ENCODE data around the gene EXPH5. TPM values are rescaled to one million over a fixed set of nuclear protein-coding genes. Genes with fewer than 3 reads are reported as not detected.

EXPH5 gene
- total RNA-seq, 4 donors from 2014 or later = 0.26 to 9.5 (median 4.5) TPM

DNA sequence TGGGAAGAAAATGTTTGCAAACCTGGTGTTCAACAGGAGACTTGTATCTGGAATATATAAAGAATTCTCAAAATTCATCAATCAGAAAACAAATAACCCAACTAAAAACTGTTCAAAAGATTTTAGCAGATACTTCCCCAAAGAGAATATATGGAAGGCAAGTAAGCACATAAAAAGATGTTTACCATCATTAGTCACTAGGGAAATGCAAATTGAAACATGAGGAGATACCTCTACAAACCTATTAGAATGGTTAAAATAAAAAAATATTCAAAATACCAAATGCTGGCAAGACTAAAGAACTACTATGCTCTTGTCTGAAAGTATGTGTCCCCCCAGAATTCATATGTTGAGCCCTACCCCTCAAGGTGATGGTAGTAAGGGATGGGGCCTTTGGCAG lies 8.6 kb downstream of the EXPH5 start:
- Histone ChIP-seq H3K27ac (no peak overlapping the region), H3K4me1 (no peaks in the 10 kb centered on the region), H3K27me3 (no peaks in the 10 kb centered on the region), H3K4me3 (no peak overlapping the region), H3K9me3 (no peaks in the 10 kb centered on the region), H3K36me3 (no peaks in the 10 kb centered on the region)
- no peak for DNase-seq
- intact Hi-C loops (cut with DNase I; ENCODE audit: low total_unique reads) = no loop called here
- TF ChIP-seq POLR2A (IDR thresholded peaks at IDR 0.05) = no peak
- TF ChIP-seq, protein P1, sequence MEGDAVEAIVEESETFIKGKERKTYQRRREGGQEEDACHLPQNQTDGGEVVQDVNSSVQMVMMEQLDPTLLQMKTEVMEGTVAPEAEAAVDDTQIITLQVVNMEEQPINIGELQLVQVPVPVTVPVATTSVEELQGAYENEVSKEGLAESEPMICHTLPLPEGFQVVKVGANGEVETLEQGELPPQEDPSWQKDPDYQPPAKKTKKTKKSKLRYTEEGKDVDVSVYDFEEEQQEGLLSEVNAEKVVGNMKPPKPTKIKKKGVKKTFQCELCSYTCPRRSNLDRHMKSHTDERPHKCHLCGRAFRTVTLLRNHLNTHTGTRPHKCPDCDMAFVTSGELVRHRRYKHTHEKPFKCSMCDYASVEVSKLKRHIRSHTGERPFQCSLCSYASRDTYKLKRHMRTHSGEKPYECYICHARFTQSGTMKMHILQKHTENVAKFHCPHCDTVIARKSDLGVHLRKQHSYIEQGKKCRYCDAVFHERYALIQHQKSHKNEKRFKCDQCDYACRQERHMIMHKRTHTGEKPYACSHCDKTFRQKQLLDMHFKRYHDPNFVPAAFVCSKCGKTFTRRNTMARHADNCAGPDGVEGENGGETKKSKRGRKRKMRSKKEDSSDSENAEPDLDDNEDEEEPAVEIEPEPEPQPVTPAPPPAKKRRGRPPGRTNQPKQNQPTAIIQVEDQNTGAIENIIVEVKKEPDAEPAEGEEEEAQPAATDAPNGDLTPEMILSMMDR (IDR thresholded peaks at IDR 0.05) = no peak

DNA sequence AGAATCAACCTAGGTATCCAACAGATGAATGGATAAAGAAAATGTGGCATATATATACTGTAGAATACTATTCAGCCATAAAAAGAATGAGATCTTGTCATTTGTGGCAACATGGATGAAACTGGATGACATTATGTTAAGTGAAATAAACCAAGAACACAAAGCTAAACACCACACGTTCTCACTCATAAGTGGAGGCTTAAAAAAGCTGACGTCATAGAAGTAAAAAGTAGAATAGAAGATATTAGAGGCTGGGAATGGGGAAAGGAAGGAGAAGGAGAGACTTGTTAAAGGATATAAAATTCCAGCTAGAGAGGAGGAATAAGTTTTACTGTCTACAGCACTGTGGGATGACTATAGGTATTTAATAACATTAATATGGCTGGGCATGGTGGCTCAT lies 12.9 kb downstream of the EXPH5 start:
- intact Hi-C loops (cut with DNase I; ENCODE audit: low total_unique reads) = no loop called here
- Histone ChIP-seq H3K9me3 (no peaks in the 10 kb centered on the region), H3K36me3 (no peaks in the 10 kb centered on the region), H3K27me3 (no peaks in the 10 kb centered on the region), H3K4me1 (no peaks in the 10 kb centered on the region), H3K4me3 (no peak overlapping the region), H3K27ac (no peak overlapping the region)
- no peak for TF ChIP-seq POLR2A (IDR thresholded peaks at IDR 0.05)
- TF ChIP-seq, protein P1 (IDR thresholded peaks at IDR 0.05) = no peak
- DNase-seq = no peak

- Histone ChIP-seq H3K36me3 (no peaks in the 10 kb centered on the region), H3K4me1 (no peaks in the 10 kb centered on the region), H3K4me3 (no peak overlapping the region), H3K9me3 (no peaks in the 10 kb centered on the region), H3K27ac (no peak overlapping the region), H3K27me3 (no peaks in the 10 kb centered on the region)
- TF ChIP-seq, protein P1 (IDR thresholded peaks at IDR 0.05) = no peak
- no peak for TF ChIP-seq POLR2A (IDR thresholded peaks at IDR 0.05)
- DNase-seq = no peak
- intact Hi-C loops (cut with DNase I; ENCODE audit: low total_unique reads) = no loop called here
Observed at GRCh38 chr11:108580043-108580442, 13.5 kb downstream of the EXPH5 start.

DNA sequence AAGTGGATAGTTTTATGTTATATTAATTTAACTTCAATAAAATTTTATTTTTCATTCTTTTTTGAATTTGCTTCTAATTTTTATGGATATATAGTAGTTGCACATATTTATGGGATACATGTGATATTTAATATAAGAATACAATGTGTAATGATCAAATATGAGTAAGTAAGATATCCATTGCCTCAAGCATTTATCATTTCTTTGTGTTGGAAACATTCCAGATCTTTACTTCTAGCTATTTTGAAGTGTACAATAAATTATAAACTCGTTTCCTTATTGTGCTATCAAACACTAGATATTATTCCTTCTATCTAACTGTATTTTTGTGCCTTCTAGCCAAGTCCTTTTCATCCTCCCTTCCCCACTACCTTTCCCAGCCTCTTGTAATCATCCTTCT lies 17.0 kb downstream of the EXPH5 start:
- TF ChIP-seq, protein P1 (IDR thresholded peaks at IDR 0.05) = no peak
- no peaks in the 10 kb centered on the region for H3K36me3 ChIP-seq
- H3K4me3 ChIP-seq = no peak overlapping the region
- no peaks in the 10 kb centered on the region for H3K9me3 ChIP-seq
- H3K27ac ChIP-seq = no peak overlapping the region
- H3K4me1 ChIP-seq = no peaks in the 10 kb centered on the region
- H3K27me3 ChIP-seq = no peaks in the 10 kb centered on the region
- DNase-seq = no peak
- intact Hi-C loops (cut with DNase I; ENCODE audit: low total_unique reads) = no loop called here

DNA sequence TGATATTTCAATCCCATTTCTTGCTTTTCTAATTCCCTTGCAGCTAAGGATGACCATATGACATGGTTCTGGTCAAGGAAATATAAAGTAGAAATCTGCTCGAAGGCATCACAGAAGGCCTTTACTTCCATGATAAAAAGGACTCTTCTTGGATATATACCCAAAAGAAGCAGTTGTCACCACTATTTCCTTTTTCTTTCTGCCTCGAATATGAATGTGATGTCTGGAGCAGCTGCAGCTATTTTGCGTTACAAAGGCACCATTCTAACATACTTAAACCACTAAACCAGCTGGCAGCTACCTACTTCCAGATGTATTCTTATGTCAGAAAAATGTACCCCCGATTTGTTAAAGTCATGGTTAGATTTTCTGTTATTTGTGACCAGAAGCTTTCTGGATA lies 18.9 kb downstream of the EXPH5 start:
- no peaks in the 10 kb centered on the region for H3K36me3 ChIP-seq
- no peaks in the 10 kb centered on the region for H3K4me1 ChIP-seq
- intact Hi-C loops (cut with DNase I; ENCODE audit: low total_unique reads) = no loop called here
- DNase-seq = no peak
- H3K4me3 ChIP-seq = no peak overlapping the region
- no peaks in the 10 kb centered on the region for H3K27me3 ChIP-seq
- TF ChIP-seq, protein P1 (IDR thresholded peaks at IDR 0.05) = no peak
- no peak for TF ChIP-seq POLR2A (IDR thresholded peaks at IDR 0.05)
- H3K9me3 ChIP-seq = no peaks in the 10 kb centered on the region
- H3K27ac ChIP-seq = no peak overlapping the region

All from uterus (tissue), 4 donors.